IMR-90 (cell line): ENCODE measurements around the gene PPAN. TPM values are rescaled to one million over a fixed set of nuclear protein-coding genes. Genes with fewer than 3 reads are reported as not detected.

ENCODE experiments used
- ATAC-seq: fragments of 200-7000 bp; cut with Tn5 transposase; 2 replicates; pipeline ENCODE4 v1.9.1; 2020; ENCODE audit warnings: low read depth, mild to moderate bottlenecking, moderate library complexity
- BruUV-seq: library from RNA; stranded (reverse); fragments of 400-500 nt; replicated peaks from 2 replicates; lab custom pipeline; 2021; lab: Mats Ljungman, UMichigan
- CTCF ChIA-PET: fragments of 300-600 bp; formaldehyde crosslinking; extraction: SDS; loops from one replicate; lab custom pipeline; 2021; ENCODE audit warnings: antibody characterized with exemption; lab: Yijun Ruan, JAX
- POLR2A ChIA-PET: fragments of 300-600 bp; sonication (Branson Sonifier 250); formaldehyde crosslinking; loops from one replicate; lab custom pipeline; 2022; ENCODE audit warnings: antibody characterized with exemption; ENCODE audit not compliant: unreplicated experiment; lab: Charles Lee
- DNase-seq: peaks from one replicate; pipeline ENCODE4 v3.0.0; 2013
- H2AFZ ChIP-seq: replicated peaks from 2 replicates; pipeline ENCODE3; 2013; ENCODE audit warnings: low read length, mild to moderate bottlenecking; ENCODE audit not compliant: poor library complexity
- H2AK5ac ChIP-seq: 2 replicates; pipeline ENCODE4 v1.6.1; 2013; ENCODE audit warnings: low read depth, low read length, inconsistent platforms
- H2AK9ac ChIP-seq: replicated peaks from 2 replicates; pipeline ENCODE3; 2013; ENCODE audit warnings: mild to moderate bottlenecking, low read depth, low read length, moderate library complexity; ENCODE audit not compliant: poor library complexity
- H2BK120ac ChIP-seq: 2 replicates; pipeline ENCODE4 v1.6.1; 2013; ENCODE audit warnings: low read depth, low read length, inconsistent platforms
- H2BK15ac ChIP-seq: 3 replicates; pipeline ENCODE4 v1.6.1; 2013; ENCODE audit warnings: low read depth, low read length, inconsistent platforms
- H2BK20ac ChIP-seq: 2 replicates; pipeline ENCODE4 v1.6.1; 2013; ENCODE audit warnings: low read depth, mild to moderate bottlenecking, inconsistent platforms, low read length, moderate library complexity
- H2BK5ac ChIP-seq: 2 replicates; pipeline ENCODE4 v1.6.1; 2013; ENCODE audit warnings: mild to moderate bottlenecking, low read depth, low read length, inconsistent platforms; ENCODE audit not compliant: poor library complexity, severe bottlenecking
- H3K14ac ChIP-seq: replicated peaks from 2 replicates; pipeline ENCODE4 v1.6.1; 2013; ENCODE audit warnings: low read depth, low read length, inconsistent platforms
- H3K18ac ChIP-seq: 2 replicates; pipeline ENCODE4 v1.6.1; 2013; ENCODE audit warnings: low read depth, low read length, control low read depth
- H3K23ac ChIP-seq: 2 replicates; pipeline ENCODE4 v1.6.1; 2013; ENCODE audit warnings: low read depth, low read length, inconsistent platforms
- H3K27ac ChIP-seq: 2 replicates; pipeline ENCODE4 v1.5.1; 2013; ENCODE audit warnings: mild to moderate bottlenecking, control low read depth, low read length; ENCODE audit not compliant: insufficient read depth
- H3K27me3 ChIP-seq: 2 replicates; pipeline ENCODE4 v1.6.1; 2013; ENCODE audit warnings: low read length; ENCODE audit not compliant: control insufficient read depth, insufficient read depth
- H3K36me3 ChIP-seq: 2 replicates; pipeline ENCODE4 v1.6.1; 2013; ENCODE audit warnings: low read length, mixed read lengths; ENCODE audit not compliant: control insufficient read depth, insufficient read depth
- H3K4ac ChIP-seq: 2 replicates; pipeline ENCODE4 v1.6.1; 2013; ENCODE audit warnings: low read depth, low read length, inconsistent platforms
- H3K4me1 ChIP-seq: 2 replicates; pipeline ENCODE4 v1.6.1; 2013; ENCODE audit warnings: low read length, mixed read lengths; ENCODE audit not compliant: control insufficient read depth, insufficient read depth
- H3K4me2 ChIP-seq: 2 replicates; pipeline ENCODE4 v1.6.1; 2013; ENCODE audit warnings: low read depth, mild to moderate bottlenecking, control low read depth, low read length, moderate library complexity
- H3K4me3 ChIP-seq: 2 replicates; pipeline ENCODE4 v1.5.1; 2013; ENCODE audit warnings: low read depth, mild to moderate bottlenecking, control low read depth, low read length, moderate library complexity; ENCODE audit not compliant: insufficient read depth
- H3K56ac ChIP-seq: 2 replicates; pipeline ENCODE4 v1.6.1; 2013; ENCODE audit warnings: low read length, inconsistent platforms; ENCODE audit not compliant: insufficient read depth; ENCODE audit errors: extremely low read depth
- H3K79me1 ChIP-seq, 2 experiments: 2 replicates each; pipeline ENCODE4 v1.6.1; 2013; ENCODE audit warnings: low read length in 2 of 2, inconsistent platforms in 1 of 2, low read depth in 1 of 2
- H3K9ac ChIP-seq: 2 replicates; pipeline ENCODE4 v1.6.1; 2013; ENCODE audit warnings: low read depth, low read length, control low read depth
- H3K9me1 ChIP-seq: 2 replicates; pipeline ENCODE4 v1.6.1; 2013; ENCODE audit warnings: low read length, inconsistent platforms; ENCODE audit not compliant: insufficient read depth
- H3K9me3 ChIP-seq: 2 replicates; pipeline ENCODE4 v1.6.1; 2013; ENCODE audit warnings: low read length; ENCODE audit not compliant: control insufficient read depth, insufficient read depth
- H4K20me1 ChIP-seq: 2 replicates; pipeline ENCODE4 v1.6.1; 2013; ENCODE audit warnings: low read length, inconsistent platforms; ENCODE audit not compliant: insufficient read depth
- H4K5ac ChIP-seq: 2 replicates; pipeline ENCODE4 v1.6.1; 2013; ENCODE audit warnings: mild to moderate bottlenecking, low read depth, low read length, control low read depth
- H4K8ac ChIP-seq, 2 experiments: 2 replicates each; pipeline ENCODE4 v1.6.1; 2013; ENCODE audit warnings: low read depth in 2 of 2, low read length in 2 of 2, control low read depth in 1 of 2, inconsistent platforms in 1 of 2
- H4K91ac ChIP-seq: 2 replicates; pipeline ENCODE4 v1.6.1; 2013; ENCODE audit warnings: low read depth, low read length, inconsistent platforms; ENCODE audit not compliant: insufficient read depth
- BHLHE40 ChIP-seq: fragments of 150-350 bp; IDR thresholded peaks from 2 replicates; pipeline ENCODE4 v1.6.1; 2016; ENCODE audit warnings: mild to moderate bottlenecking, low read depth, low read length
- CEBPB ChIP-seq: IDR thresholded peaks from 2 replicates; pipeline ENCODE4 v1.6.1; 2012; ENCODE audit warnings: low read depth, low read length, improper control_type of control experiment
- CTCF ChIP-seq: conservative IDR thresholded peaks from 2 replicates; pipeline ENCODE4 v1.5.1; 2012; ENCODE audit warnings: mild to moderate bottlenecking, low read depth, low read length, improper control_type of control experiment
- FOS ChIP-seq: fragments of 150-350 bp; IDR thresholded peaks from 2 replicates; pipeline ENCODE4 v1.6.1; 2016; ENCODE audit warnings: low read depth, low read length
- MAFK ChIP-seq: IDR thresholded peaks from 2 replicates; pipeline ENCODE4 v1.6.1; 2012; ENCODE audit warnings: low read depth, low read length, improper control_type of control experiment
- MAZ ChIP-seq: IDR thresholded peaks from 2 replicates; pipeline ENCODE4 v1.6.1; 2012; ENCODE audit warnings: low read depth, mild to moderate bottlenecking, low read length, improper control_type of control experiment, moderate library complexity, borderline replicate concordance
- MXI1 ChIP-seq: IDR thresholded peaks from 2 replicates; pipeline ENCODE4 v1.6.1; 2012; ENCODE audit warnings: low read depth, mild to moderate bottlenecking, low read length, moderate library complexity, borderline replicate concordance
- NFE2L2 ChIP-seq: fragments of 150-350 bp; IDR thresholded peaks from 2 replicates; pipeline ENCODE4 v1.6.1; 2016; ENCODE audit warnings: low read depth, mild to moderate bottlenecking, low read length
- POLR2A ChIP-seq: IDR thresholded peaks from 2 replicates; pipeline ENCODE4 v1.6.1; 2012; ENCODE audit warnings: mild to moderate bottlenecking, low read depth, low read length
- RAD21 ChIP-seq: IDR thresholded peaks from 2 replicates; pipeline ENCODE4 v1.6.1; 2012; ENCODE audit warnings: low read length, improper control_type of control experiment
- RCOR1 ChIP-seq: IDR thresholded peaks from 2 replicates; pipeline ENCODE4 v1.6.1; 2012; ENCODE audit warnings: mild to moderate bottlenecking, low read length, improper control_type of control experiment; ENCODE audit not compliant: insufficient replicate concordance
- SMC3 ChIP-seq: fragments of 150-350 bp; IDR thresholded peaks from 2 replicates; pipeline ENCODE4 v1.6.1; 2016; ENCODE audit warnings: low read depth, mild to moderate bottlenecking, antibody characterized with exemption, low read length, moderate library complexity
- USF2 ChIP-seq: fragments of 150-350 bp; IDR thresholded peaks from 2 replicates; pipeline ENCODE4 v1.6.1; 2017; ENCODE audit warnings: mild to moderate bottlenecking, antibody characterized with exemption, low read length, low read depth
- WGBS, 2 experiments: methylation state at CpG; one replicate each; pipeline versions ENCODE4 v1.1.5 to v1.1.7; 2013; ENCODE audit warnings: missing lambda C conversion rate in 2 of 2; ENCODE audit not compliant: insufficient read length in 1 of 2; ENCODE audit errors: extremely low coverage in 2 of 2; 5-methylcytosine and 5-hydroxymethylcytosine counted together
- dilution Hi-C: fragments of 300-500 bp; cut with HindIII; formaldehyde crosslinking; loops from one replicate; pipeline ENCODE4 v1.14.3; 2018; ENCODE audit warnings: low sequenced_read_pairs; ENCODE audit not compliant: unreplicated experiment
- in situ Hi-C: fragments of 300-500 bp; cut with MboI; formaldehyde crosslinking; loops from 3 replicates; pipeline ENCODE4 v1.14.3; 2019; ENCODE audit warnings: low sequenced_read_pairs, inconsistent platforms, mixed read lengths
- intact Hi-C: fragments of 100-400 bp; cut with micrococcal nuclease; formaldehyde crosslinking; loops from 2 replicates; pipeline ENCODE4 v1.10.0; 2022
- polyA plus RNA-seq, 3 experiments: library from polyadenylated mRNA; depleted of rRNA; stranded (reverse); fragments of >200 nt; gene quantifications; 2 replicates each; pipeline ENCODE4 v1.2.3, GENCODE V29; 2012; ENCODE audit warnings: low replicate concordance in 1 of 3
- total RNA-seq: library from RNA; depleted of rRNA; stranded (reverse); fragments of >200 nt; gene quantifications from 2 replicates; pipeline ENCODE4 v1.2.3, GENCODE V29; 2012

PPAN gene
- total and polyA plus RNA-seq, 2 of the 4 experiments (the other 2 are of a cell fraction) = 24.0 to 41.6 TPM

GRCh38 chr19:10146142-10146541 is 40.0 kb downstream of the PPAN start:
- no peak overlapping the region for H2AK5ac ChIP-seq
- POLR2A ChIA-PET = no interaction called here
- intact Hi-C loops = no loop called here
- no peak overlapping the region for H4K91ac ChIP-seq
- H3K23ac ChIP-seq = no peak overlapping the region
- no peak overlapping the region for H3K9ac ChIP-seq
- in situ Hi-C loops = no loop called here
- peaks cover 4% of the 10 kb centered on the region; the same call in 1 of the 2 replicates for H4K20me1 ChIP-seq
- 91% methylated on average over 11 of the region's 14 CpGs; no CpG with 5 or more reads in 1 of the 2 experiments for WGBS, 2 experiments
- H3K4me1 ChIP-seq = no peaks in the 10 kb centered on the region
- H2AFZ ChIP-seq = no peak overlapping the region
- no peak overlapping the region for H3K4me2 ChIP-seq
- CTCF ChIA-PET = no interaction called here
- no peak overlapping the region for H2BK120ac ChIP-seq
- no peaks in the 10 kb centered on the region for H3K9me3 ChIP-seq
- H2AK9ac ChIP-seq = no peak overlapping the region
- H3K18ac ChIP-seq = no peak overlapping the region
- no peak for ATAC-seq
- peaks cover 76% of the 10 kb centered on the region for H3K36me3 ChIP-seq
- no peak overlapping the region for H3K4ac ChIP-seq
- H2BK5ac ChIP-seq = no peak overlapping the region
- H3K4me3 ChIP-seq = no peak overlapping the region
- H3K27me3 ChIP-seq = no peaks in the 10 kb centered on the region
- no peak overlapping the region for H2BK20ac ChIP-seq
- no peak overlapping the region for H4K8ac ChIP-seq
- H4K5ac ChIP-seq = no peak overlapping the region
- no peak overlapping the region for H3K14ac ChIP-seq
- H3K79me1 ChIP-seq = peaks cover 20 to 25% of the 10 kb centered on the region in 2 experiments
- dilution Hi-C loops = no loop called here
- no peak for DNase-seq
- H3K56ac ChIP-seq = no peak overlapping the region
- no TSS peak for BruUV-seq
- no peaks in the 10 kb centered on the region for H3K9me1 ChIP-seq
- TF ChIP-seq POLR2A = no peak
- TF ChIP-seq CEBPB = no peak
- no peak for TF ChIP-seq BHLHE40
- TF ChIP-seq FOS = no peak
- no peak for TF ChIP-seq RCOR1
- TF ChIP-seq SMC3 = no peak
- no peak for TF ChIP-seq MXI1
- no peak for TF ChIP-seq MAFK
- no peak for TF ChIP-seq NFE2L2
- no peak for TF ChIP-seq USF2
- TF ChIP-seq CTCF = no peak
- TF ChIP-seq RAD21 = no peak
- no peak for TF ChIP-seq MAZ
- H3K27ac ChIP-seq = no peak overlapping the region
- no peak overlapping the region for H2BK15ac ChIP-seq
